GM21515 (cell line): ENCODE results near the gene NME3.
A peak's percentile ranks its signal among the peaks of the same experiment; 100 is the strongest.

Experiments
- ATAC-seq: cut with Tn5 transposase; IDR thresholded peaks from one replicate; pipeline ENCODE4 v1.9.1; 2021; ENCODE audit not compliant: unreplicated experiment

Gene NME3

DNA sequence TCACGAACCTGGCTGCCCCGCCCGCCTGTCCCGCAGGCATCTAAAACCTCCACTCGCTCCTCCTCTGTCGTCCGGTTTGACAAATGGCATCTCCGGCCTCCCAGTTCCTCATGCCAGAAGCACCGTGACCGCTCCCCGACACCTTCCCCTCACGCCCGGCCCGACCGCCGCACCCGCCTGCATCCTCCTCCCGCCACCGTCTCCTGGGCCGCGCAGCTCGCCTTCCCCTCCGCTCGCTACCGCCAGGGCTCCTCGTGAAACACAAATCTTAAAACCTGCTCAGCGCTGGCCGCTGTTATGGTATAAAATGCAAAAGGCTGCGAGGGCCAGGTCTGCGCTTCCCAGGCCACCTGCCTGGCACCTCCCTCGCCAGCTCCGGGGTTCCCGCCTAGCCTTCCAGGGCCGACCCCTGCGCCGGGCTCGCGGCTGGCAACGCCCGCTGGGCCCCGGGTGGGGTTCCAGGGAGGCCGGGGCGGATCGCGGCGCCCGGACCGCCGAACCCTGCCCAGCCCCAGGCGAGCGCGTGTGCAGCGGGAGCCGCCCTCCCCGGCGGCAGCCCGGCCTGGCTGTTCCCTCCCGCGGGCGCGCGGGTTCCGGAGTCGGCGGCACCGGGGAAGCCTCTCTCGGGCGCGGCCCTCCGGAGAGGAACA is 10.5 kb upstream of the NME3 start:
- peak; percentile 5 for ATAC-seq

GRCh38 chr16:1781254-1781653 is 9.9 kb upstream of the NME3 start:
- ATAC-seq: no peak

GRCh38 chr16:1780677-1781072 is 9.3 kb upstream of the NME3 start:
- no peak for ATAC-seq

GRCh38 chr16:1779741-1780676 is 8.7 kb upstream of the NME3 start:
- no peak for ATAC-seq

GRCh38 chr16:1779234-1779701 is 7.9 kb upstream of the NME3 start:
- no peak for ATAC-seq

GRCh38 chr16:1778200-1779179 is 7.1 kb upstream of the NME3 start:
- no peak for ATAC-seq

- ATAC-seq: no peak
Observed at GRCh38 chr16:1777375-1778199, 6.2 kb upstream of the NME3 start.

DNA sequence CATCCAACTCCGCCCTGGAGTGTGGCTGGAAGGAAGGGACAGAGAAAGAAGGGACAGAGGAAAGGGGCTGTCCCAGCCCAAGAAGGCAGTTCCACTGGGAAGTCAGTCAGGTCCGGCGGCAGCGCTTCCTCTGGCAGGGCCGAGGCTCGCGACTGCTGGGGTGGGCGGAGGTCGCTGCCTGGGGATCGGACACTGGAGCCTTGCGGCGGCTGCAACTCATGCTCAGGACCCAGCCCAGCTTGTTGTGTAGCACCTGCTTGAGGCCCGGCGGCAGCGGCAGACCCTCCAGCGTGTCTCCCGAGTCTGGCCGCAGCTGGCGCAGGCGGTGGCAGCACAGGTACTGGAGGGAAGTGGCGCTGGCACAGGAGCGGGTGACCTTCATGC is 5.6 kb upstream of the NME3 start:
- ATAC-seq: no peak

DNA sequence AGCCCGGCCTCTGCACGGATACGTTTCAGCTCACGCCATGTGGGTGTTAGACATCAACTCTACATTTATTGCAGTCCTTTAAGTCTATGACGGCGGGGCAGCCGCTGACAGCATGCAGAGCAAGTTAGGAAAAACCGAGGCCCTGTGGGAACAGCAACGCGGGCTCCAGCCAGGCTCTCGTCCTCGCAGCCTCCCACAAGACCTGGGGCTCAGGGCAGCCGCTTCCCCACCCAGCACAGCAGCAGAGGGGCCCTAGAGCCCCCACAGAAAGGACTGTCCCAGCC is 5.3 kb upstream of the NME3 start:
- no peak for ATAC-seq

- ATAC-seq: no peak
Observed at GRCh38 chr16:1775846-1776671, 4.7 kb upstream of the NME3 start.

- ATAC-seq: no peak
Observed at GRCh38 chr16:1775006-1775845, 3.9 kb upstream of the NME3 start.

DNA sequence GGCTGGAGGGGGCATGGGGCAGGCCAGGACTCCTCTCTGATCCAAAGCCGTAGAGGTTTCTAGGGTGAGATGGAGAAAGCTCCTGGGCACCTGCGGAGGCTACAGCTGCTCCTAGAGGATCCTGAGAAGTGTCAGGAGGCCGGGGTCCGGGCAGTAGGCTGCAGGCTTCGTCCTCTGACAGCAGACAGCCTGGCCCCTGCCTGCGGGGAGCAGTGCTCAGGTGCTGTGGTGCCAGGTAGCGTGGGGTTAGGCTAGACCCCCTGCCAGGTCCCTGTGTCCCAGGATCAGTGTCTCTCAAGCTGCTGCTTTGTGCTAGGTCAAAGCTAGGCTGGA is 3.1 kb upstream of the NME3 start:
- ATAC-seq: no peak

DNA sequence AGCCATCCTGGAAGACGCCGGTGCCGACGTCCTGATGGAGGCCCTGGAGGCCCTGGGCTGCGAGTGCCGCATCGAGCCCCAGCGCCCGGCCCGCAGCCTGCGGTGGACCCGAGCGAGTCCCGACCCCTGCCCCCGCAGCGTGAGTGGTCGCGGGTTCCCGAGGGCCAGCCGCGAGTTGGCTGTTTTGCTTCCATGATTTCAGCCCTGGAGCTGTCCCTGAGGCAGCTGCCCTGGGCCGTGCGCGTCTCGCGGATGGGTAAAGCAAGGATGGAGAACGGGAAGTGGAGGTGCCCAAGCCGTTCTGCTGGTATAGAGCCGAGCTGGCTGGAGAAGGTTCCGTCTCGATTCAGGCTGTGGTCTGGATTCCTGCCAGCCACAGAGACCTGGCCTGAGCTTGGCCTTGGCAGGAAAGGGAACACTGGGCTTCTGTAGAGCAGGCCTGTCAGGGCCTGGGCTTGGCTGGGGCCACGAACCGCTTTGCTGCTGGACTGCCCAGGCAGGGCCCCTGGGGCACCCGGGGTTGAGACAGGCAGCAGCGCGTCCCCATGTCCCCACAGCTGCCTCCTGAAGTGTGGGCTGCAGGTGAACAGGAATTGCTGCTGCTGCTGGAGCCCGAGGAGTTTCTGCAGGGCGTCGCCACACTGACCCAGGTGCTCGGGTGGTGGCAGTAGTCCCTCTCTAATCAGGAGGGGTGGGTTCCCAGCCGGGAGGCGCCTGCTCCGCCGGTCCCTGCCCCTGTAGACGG is 2.5 kb upstream of the NME3 start:
- peak; percentile 4 for ATAC-seq

- ATAC-seq: peak; percentile 44
Observed at GRCh38 chr16:1772908-1773702, 1.8 kb upstream of the NME3 start, which contains the start of gene MRPS34. TSS of gene MRPS34 (minus strand) at chr16:1773134. CDS start at chr16:1773119, 15 bp downstream.

GRCh38 chr16:1772362-1772907 is 1.1 kb upstream of the NME3 start, which contains the start of gene EME2:
TSS of gene EME2 (plus strand) at chr16:1772810. CDS start at chr16:1773228, 418 bp downstream.
- ATAC-seq: peak; percentile 9

DNA sequence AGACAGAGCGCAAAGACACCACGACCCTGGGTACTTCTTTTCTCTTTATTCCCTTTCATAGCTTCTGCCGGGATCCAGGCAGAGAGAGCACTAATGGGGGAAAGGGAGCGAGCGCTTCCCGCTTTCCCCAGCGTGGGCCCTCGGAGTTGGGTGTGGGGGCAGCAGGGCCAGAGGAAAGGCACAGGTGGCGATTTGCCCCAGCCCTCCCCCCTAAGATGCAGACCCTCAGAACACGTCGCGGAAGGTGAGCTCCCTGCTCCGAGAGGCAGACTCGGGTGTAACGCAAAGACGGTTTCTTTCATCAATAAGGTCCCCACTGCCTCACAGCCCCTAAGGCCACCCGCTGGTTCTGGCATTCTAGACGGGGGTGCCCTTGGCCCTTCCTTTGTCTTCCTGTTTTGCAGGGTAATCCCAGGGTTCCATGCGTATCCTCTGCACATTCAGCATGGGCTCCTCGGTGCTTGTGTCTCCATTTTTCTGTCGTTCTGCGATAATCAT is 570 bp upstream of the NME3 start:
- no peak for ATAC-seq
